Keratinocyte (primary cell): ENCODE results near the gene S100A6.

ENCODE experiments used
- EZH2 ChIP-seq: IDR thresholded peaks from one replicate; pipeline ENCODE4 v1.6.1; 2012; ENCODE audit warnings: inconsistent platforms, mild to moderate bottlenecking, low read length, moderate library complexity
- TF ChIP-seq, protein P1 (sequence below), 3 experiments: IDR thresholded peaks in 1 of 3; conservative IDR thresholded peaks in 1 of 3; optimal IDR thresholded peaks in 1 of 3; 2 replicates in 2 of 3; 3 replicates in 1 of 3; pipeline versions ENCODE3 to v1.5.1; 2011; ENCODE audit warnings: low read length in 3 of 3, mild to moderate bottlenecking in 3 of 3, moderate library complexity in 2 of 3, control low read depth in 1 of 3, inconsistent platforms in 1 of 3; ENCODE audit not compliant: insufficient read depth in 2 of 3; ENCODE audit errors: extremely low read depth in 1 of 3

DNA sequence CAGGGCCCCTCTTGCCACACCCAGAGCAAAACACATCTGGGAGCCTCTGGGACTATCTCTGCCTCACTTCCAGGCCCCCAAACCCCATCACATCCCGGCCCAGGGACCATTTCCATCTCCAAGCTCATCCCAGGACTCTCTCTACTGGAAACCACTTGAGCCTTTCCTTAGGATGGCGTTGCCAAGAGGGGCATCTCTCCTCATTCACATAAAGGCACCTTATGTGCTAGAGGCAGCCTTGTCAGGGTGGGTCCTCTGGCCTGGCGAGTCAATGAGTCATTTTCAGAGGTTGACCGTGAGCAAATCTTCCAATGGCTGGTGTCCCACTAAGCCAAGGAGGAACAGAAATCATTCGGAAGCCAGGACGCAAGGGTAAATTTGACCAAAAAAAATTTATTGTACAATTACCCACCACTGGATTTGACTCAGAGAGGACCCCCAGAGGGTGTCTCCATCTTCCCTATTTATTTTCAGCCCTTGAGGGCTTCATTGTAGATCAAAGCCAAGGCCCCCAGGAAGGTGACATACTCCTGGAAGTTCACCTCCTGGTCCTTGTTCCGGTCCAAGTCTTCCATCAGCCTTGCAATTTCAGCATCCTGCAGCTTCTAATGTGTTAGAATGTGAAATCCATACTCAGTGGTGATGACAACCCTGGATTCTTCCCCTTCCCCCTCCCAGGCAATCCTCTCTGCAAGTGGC lies 1.4 kb downstream of the S100A6 start:
- TF ChIP-seq, protein P1, sequence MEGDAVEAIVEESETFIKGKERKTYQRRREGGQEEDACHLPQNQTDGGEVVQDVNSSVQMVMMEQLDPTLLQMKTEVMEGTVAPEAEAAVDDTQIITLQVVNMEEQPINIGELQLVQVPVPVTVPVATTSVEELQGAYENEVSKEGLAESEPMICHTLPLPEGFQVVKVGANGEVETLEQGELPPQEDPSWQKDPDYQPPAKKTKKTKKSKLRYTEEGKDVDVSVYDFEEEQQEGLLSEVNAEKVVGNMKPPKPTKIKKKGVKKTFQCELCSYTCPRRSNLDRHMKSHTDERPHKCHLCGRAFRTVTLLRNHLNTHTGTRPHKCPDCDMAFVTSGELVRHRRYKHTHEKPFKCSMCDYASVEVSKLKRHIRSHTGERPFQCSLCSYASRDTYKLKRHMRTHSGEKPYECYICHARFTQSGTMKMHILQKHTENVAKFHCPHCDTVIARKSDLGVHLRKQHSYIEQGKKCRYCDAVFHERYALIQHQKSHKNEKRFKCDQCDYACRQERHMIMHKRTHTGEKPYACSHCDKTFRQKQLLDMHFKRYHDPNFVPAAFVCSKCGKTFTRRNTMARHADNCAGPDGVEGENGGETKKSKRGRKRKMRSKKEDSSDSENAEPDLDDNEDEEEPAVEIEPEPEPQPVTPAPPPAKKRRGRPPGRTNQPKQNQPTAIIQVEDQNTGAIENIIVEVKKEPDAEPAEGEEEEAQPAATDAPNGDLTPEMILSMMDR (optimal IDR thresholded peaks at IDR 0.05 in 1 of 3, IDR thresholded peaks at IDR 0.05 in 1 of 3, conservative IDR thresholded peaks at IDR 0.05 in 1 of 3; ENCODE audit: extremely low read depth in 1 of 3, insufficient read depth in 2 of 3, low read length in 3 of 3): no peak
- TF ChIP-seq EZH2: no peak
